ENCODE measurements around the gene ANKRD63. TPM values are rescaled to one million over a fixed set of nuclear protein-coding genes. Genes with fewer than 3 reads are reported as not detected.
A peak's percentile ranks its signal among the peaks of the same experiment; 100 is the strongest.

Gene ANKRD63, protein sequence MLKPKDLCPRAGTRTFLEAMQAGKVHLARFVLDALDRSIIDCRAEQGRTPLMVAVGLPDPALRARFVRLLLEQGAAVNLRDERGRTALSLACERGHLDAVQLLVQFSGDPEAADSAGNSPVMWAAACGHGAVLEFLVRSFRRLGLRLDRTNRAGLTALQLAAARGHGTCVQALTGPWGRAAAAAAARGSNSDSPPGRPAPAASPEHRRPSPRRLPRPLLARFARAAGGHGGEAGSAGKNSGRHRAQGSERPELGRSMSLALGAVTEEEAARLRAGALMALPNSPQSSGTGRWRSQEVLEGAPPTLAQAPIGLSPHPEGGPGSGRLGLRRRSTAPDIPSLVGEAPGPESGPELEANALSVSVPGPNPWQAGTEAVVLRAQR
- total RNA-seq (not detected), polyA plus RNA-seq (not detected)
- long read RNA-seq, donor 1: 0 reads
- long read RNA-seq, donor 2: 0 reads

DNA sequence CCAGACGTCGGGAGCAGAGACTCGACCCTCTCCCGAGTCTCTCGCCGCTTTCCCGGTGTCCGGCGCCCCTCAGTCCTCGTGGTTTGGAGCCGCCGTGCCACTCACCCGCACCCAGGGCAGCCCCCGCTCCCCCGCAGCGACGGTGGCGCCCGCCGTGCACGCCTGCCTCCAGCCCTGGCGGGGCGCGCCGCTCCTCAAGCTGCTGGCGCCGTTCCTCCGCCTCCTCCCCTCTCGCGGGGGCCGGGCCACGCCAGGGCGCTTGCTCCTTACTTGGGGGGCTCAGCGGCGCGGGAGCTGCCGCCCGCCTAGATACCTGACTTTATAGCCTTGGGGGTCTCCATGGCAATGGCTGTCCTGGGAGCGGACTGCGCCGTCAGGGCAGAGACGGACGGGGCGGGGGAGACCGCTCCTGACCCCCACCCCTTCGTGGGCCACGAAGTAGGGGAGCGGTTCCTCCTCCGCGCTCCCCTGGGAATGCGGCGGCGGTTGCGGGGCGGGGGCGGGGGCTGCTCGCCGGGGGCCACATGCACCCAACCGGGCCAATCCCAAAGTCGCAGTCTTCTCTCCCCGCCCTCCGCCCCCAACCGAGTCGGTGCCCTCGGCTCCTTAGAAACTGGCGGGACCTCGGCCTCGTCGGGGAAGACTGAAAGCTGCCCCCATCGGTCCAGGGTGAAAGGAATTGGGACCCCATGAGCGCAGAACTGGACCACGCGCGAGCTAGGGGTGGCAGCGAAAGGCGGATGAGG lies at the start of gene ANKRD63:
Gene ANKRD63 (minus strand): TSS at position 196 of the 746 bp plus-strand sequence. CDS start 478 bp downstream, outside the sequence.
- ATAC-seq (ENCODE audit: low FRiP score): peak; percentile 52
- WGBS, 2 donors: 2% methylated on average over 52 to 76 of the region's 76 CpGs
- intact Hi-C loops (cut with DNase I): no loop called here

DNA sequence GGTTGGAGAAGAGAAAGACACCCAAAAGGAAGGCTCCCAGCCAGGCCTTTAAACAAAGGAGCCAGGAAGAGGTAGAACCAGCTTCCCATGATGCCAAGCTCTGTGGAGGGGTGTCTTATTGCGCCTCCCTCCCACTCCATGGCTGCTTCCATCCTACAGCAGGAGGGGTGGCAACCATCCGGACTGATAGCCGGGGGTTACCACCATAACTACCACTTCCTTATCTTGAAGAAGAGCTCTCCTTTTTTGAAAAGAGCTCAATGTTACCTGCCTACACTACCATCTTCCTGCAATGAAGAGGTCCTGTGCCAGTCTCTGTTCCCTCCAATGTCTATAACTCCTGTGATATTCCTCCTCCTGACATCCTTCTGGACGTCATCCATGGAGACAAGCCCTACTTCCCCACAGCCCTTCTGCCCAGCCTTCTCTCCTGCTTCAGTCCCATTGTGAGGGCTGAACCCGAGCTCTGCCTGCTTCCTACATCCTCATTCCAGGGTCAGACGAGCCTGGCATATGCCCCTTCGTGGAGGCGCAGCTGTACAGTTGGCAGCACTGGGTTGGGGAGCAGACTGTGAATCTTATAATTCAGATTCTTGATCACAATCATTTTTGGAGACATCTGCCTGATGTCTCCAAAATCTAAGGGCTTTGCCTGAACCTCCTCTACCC lies 49.4 kb upstream of the ANKRD63 start:
- ATAC-seq (ENCODE audit: low FRiP score) (no peak), DNase-seq (peak in 1 of 2 donors; percentile 51)
- Histone ChIP-seq H3K4me1 (ENCODE audit: control insufficient read depth in 1 of 2, insufficient read depth in 2 of 2, low read length in 2 of 2) (peaks cover 4 to 5% of the 10 kb centered on the region in 2 donors), H3K27me3 (ENCODE audit: control insufficient read depth in 1 of 2, insufficient read depth in 2 of 2, low read length in 1 of 2) (no peaks in the 10 kb centered on the region), H3K36me3 (ENCODE audit: control insufficient read depth in 1 of 2, insufficient read depth in 2 of 2, low read length in 1 of 2) (no peaks in the 10 kb centered on the region), H3K27ac (ENCODE audit: low read depth in 1 of 2, low read length in 2 of 2) (no peak overlapping the region), H3K9me3 (ENCODE audit: control insufficient read depth, low read length) (no peaks in the 10 kb centered on the region), H3K4me3 (ENCODE audit: low read length in 2 of 2) (no peak overlapping the region)
- WGBS, 2 donors: 76 to 80% methylated on average over 8 of the region's 8 CpGs
- intact Hi-C loops (cut with DNase I): no loop called here

More for the DNA sequence above, at the start of gene ANKRD63:
- H3K4me1 ChIP-seq (ENCODE audit: control insufficient read depth in 1 of 2, insufficient read depth in 2 of 2, low read length in 2 of 2): no peaks in the 10 kb centered on the region
- no peaks in the 10 kb centered on the region for H3K9me3 ChIP-seq (ENCODE audit: control insufficient read depth, low read length)
- H3K27ac ChIP-seq (ENCODE audit: low read depth in 1 of 2, low read length in 2 of 2): no peak within 1 kb of the TSS
- no peaks in the 10 kb centered on the region for H3K27me3 ChIP-seq (ENCODE audit: control insufficient read depth in 1 of 2, insufficient read depth in 2 of 2, low read length in 1 of 2)
- H3K4me3 ChIP-seq (ENCODE audit: low read length in 2 of 2): peak within 1 kb of the TSS in 1 of 2 donors; percentile 27
- DNase-seq: peak in 1 of 2 donors; percentile 59
- no peaks in the 10 kb centered on the region for H3K36me3 ChIP-seq (ENCODE audit: control insufficient read depth in 1 of 2, insufficient read depth in 2 of 2, low read length in 1 of 2)

DNA sequence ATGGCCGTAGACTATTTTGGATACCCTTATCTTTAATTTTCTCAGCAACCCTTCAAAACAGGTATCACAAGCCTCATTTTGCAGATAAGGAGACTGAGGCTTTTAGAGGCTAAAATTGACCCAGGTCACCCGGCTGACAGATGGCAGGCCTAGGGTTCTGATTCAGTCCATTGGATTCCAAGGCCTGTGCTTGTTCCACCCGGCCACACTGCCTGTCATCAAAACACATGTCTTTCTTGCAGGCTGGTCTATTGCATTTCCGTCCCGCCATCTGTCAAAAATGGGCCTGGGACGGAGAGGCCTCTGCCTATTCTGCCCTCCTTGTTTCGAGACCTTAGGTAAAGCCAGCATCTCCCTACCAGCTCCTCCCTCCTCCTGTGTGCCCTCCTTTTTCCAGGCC lies 48.8 kb upstream of the ANKRD63 start:
- WGBS, 2 donors: 92 to 93% methylated on average over 7 of the region's 7 CpGs
- peaks cover 5% of the 10 kb centered on the region in 2 donors for H3K4me1 ChIP-seq (ENCODE audit: control insufficient read depth in 1 of 2, insufficient read depth in 2 of 2, low read length in 2 of 2)
- no peaks in the 10 kb centered on the region for H3K36me3 ChIP-seq (ENCODE audit: control insufficient read depth in 1 of 2, insufficient read depth in 2 of 2, low read length in 1 of 2)
- intact Hi-C loops (cut with DNase I): no loop called here
- H3K27ac ChIP-seq (ENCODE audit: low read depth in 1 of 2, low read length in 2 of 2): no peak overlapping the region
- peak in 1 of 2 donors; percentile 40 for DNase-seq
- no peaks in the 10 kb centered on the region for H3K9me3 ChIP-seq (ENCODE audit: control insufficient read depth, low read length)
- no peak for ATAC-seq (ENCODE audit: low FRiP score)
- no peaks in the 10 kb centered on the region for H3K27me3 ChIP-seq (ENCODE audit: control insufficient read depth in 1 of 2, insufficient read depth in 2 of 2, low read length in 1 of 2)
- H3K4me3 ChIP-seq (ENCODE audit: low read length in 2 of 2): no peak overlapping the region

DNA sequence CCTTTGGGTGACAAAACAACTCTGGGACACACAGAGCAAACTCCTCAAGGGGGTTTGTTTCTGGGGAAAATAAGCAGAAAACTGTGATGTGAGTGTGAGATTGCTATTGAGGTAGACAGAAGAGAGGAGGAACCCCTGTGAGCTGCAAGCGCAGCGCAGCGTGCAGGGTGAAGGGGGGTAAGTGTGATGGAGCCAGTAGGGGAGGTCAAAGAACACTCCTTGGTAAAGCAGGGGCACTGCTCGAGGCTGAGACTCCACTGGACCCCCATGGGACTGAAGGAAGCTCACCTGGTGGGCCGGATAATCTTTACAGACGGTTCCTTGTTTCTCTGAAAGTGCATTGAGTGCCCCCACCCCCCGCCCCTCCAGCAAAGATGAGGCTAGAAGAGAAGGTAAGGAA lies 48.2 kb upstream of the ANKRD63 start:
- ATAC-seq (ENCODE audit: low FRiP score) (no peak), DNase-seq (peak; percentile 23 to 31)
- Histone ChIP-seq H3K27ac (ENCODE audit: low read depth in 1 of 2, low read length in 2 of 2) (peak overlapping the region in 1 of 2 donors; percentile 22), H3K4me3 (ENCODE audit: low read length in 2 of 2) (no peak overlapping the region), H3K36me3 (ENCODE audit: control insufficient read depth in 1 of 2, insufficient read depth in 2 of 2, low read length in 1 of 2) (no peaks in the 10 kb centered on the region), H3K9me3 (ENCODE audit: control insufficient read depth, low read length) (no peaks in the 10 kb centered on the region), H3K4me1 (ENCODE audit: control insufficient read depth in 1 of 2, insufficient read depth in 2 of 2, low read length in 2 of 2) (peaks cover 5% of the 10 kb centered on the region in 2 donors), H3K27me3 (ENCODE audit: control insufficient read depth in 1 of 2, insufficient read depth in 2 of 2, low read length in 1 of 2) (no peaks in the 10 kb centered on the region)
- 95 to 97% methylated on average over 7 of the region's 7 CpGs for WGBS, 2 donors
- intact Hi-C loops (cut with DNase I): no loop called here

DNA sequence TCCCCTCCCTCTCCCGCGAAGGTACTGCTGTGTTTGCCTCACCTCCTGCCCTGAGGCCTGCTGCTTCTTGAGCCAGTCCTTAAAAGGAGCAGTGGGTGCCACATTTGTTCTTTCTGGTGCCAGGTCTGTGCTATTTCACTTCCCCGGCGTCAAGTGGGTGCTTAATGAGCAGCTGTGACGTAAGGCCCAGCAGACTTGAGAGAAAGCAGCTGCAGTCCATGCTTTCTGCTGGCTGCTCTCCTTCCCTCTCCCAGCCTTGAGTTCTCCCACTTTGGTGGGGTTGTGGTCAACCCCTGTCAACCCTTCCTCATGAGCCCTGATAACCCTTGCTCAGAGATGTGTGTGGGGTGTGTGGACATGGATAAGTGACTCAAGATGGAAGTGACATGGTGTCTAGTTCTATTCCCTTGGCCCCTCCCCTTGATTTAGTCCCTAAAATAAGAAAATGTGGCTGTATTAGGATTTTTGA lies 47.5 kb upstream of the ANKRD63 start:
- H3K36me3 ChIP-seq (ENCODE audit: control insufficient read depth in 1 of 2, insufficient read depth in 2 of 2, low read length in 1 of 2): no peaks in the 10 kb centered on the region
- H3K27me3 ChIP-seq (ENCODE audit: control insufficient read depth in 1 of 2, insufficient read depth in 2 of 2, low read length in 1 of 2): no peaks in the 10 kb centered on the region
- peaks cover 5% of the 10 kb centered on the region in 2 donors for H3K4me1 ChIP-seq (ENCODE audit: control insufficient read depth in 1 of 2, insufficient read depth in 2 of 2, low read length in 2 of 2)
- DNase-seq (peak in 1 of 2 donors; percentile 75), ATAC-seq (ENCODE audit: low FRiP score) (peak; percentile 42)
- no peak overlapping the region for H3K4me3 ChIP-seq (ENCODE audit: low read length in 2 of 2)
- H3K9me3 ChIP-seq (ENCODE audit: control insufficient read depth, low read length): no peaks in the 10 kb centered on the region
- intact Hi-C loops (cut with DNase I): no loop called here
- peak overlapping the region in 1 of 2 donors; percentile 75 for H3K27ac ChIP-seq (ENCODE audit: low read depth in 1 of 2, low read length in 2 of 2)
- WGBS, 2 donors: 18 to 19% methylated on average over 5 of the region's 5 CpGs

DNA sequence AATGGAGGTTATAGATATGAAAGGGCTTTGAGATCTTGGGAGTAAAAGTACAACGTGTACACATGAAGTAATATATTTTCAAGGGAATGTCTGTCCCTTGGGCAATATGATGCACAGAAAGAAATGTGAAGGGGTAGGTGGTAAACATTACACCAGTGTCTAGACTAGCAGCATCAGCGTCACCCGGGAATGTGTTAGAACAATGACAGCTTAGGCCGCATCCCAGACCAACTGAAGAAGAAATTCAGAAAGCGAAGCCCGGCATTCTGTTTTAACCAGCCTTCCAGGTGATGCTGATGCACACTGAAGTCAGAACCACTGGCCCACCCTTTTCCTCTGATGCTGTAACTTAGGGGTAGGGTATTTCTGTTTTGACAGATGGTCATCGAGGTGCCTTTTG lies 46.9 kb upstream of the ANKRD63 start:
- ATAC-seq (ENCODE audit: low FRiP score) (no peak), DNase-seq (peak in 1 of 2 donors; percentile 7)
- H3K9me3 ChIP-seq (ENCODE audit: control insufficient read depth, low read length): no peaks in the 10 kb centered on the region
- H3K27me3 ChIP-seq (ENCODE audit: control insufficient read depth in 1 of 2, insufficient read depth in 2 of 2, low read length in 1 of 2): no peaks in the 10 kb centered on the region
- WGBS, 2 donors: 73 to 77% methylated on average over 7 of the region's 7 CpGs
- H3K4me1 ChIP-seq (ENCODE audit: control insufficient read depth in 1 of 2, insufficient read depth in 2 of 2, low read length in 2 of 2): peaks cover 5% of the 10 kb centered on the region in 2 donors
- peak overlapping the region; percentile 30 to 75 for H3K27ac ChIP-seq (ENCODE audit: low read depth in 1 of 2, low read length in 2 of 2)
- intact Hi-C loops (cut with DNase I): no loop called here
- H3K4me3 ChIP-seq (ENCODE audit: low read length in 2 of 2): no peak overlapping the region
- no peaks in the 10 kb centered on the region for H3K36me3 ChIP-seq (ENCODE audit: control insufficient read depth in 1 of 2, insufficient read depth in 2 of 2, low read length in 1 of 2)

DNA sequence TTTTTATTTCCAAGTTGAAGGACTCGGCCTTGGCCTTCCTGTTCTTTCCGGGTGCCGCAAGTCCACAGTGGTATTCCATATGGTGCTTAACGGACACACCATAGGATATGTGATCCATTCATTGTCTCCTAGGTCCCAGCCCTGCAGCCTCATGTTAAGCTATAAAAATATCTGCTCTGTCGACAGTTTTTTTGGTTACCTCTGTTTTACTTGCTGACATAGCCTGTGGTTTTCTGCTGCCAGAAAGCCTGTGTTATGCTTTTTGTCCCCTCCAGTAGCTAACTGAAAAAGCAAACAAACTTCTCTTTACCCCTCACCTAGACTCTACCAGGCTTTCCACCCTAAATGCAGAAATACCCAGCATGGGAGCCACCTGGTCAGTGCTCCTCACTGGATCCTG lies 45.9 kb upstream of the ANKRD63 start:
- Histone ChIP-seq H3K27me3 (ENCODE audit: control insufficient read depth in 1 of 2, insufficient read depth in 2 of 2, low read length in 1 of 2) (no peaks in the 10 kb centered on the region), H3K9me3 (ENCODE audit: control insufficient read depth, low read length) (no peaks in the 10 kb centered on the region), H3K27ac (ENCODE audit: low read depth in 1 of 2, low read length in 2 of 2) (peak overlapping the region; percentile 52 to 80), H3K36me3 (ENCODE audit: control insufficient read depth in 1 of 2, insufficient read depth in 2 of 2, low read length in 1 of 2) (no peaks in the 10 kb centered on the region), H3K4me3 (ENCODE audit: low read length in 2 of 2) (no peak overlapping the region), H3K4me1 (ENCODE audit: control insufficient read depth in 1 of 2, insufficient read depth in 2 of 2, low read length in 2 of 2) (peaks cover 5% of the 10 kb centered on the region in 2 donors)
- intact Hi-C loops (cut with DNase I): no loop called here
- no peak for ATAC-seq (ENCODE audit: low FRiP score)
- 20 to 27% methylated on average over 5 of the region's 5 CpGs for WGBS, 2 donors
- DNase-seq: no peak

DNA sequence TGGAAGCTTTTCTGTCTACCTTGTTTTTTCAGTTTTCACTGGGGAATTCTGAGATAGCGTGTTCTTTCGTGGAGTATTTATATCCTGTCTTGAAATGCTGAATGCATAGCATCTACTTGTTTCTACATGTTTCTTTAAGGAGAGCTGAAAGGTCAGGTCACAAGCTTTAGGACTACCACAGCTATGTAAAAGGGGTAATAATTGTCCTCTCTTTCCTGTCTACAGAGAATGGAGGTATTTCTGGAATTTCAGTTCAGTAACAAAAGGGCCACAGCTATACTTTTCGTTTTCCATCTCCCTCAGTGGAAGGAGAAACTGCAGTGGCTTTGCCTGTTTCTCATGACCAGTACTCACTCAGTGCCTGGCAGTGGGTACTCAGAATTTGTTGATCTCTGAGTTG lies 45.3 kb upstream of the ANKRD63 start:
- H3K4me1 ChIP-seq (ENCODE audit: control insufficient read depth in 1 of 2, insufficient read depth in 2 of 2, low read length in 2 of 2): peaks cover 5% of the 10 kb centered on the region in 2 donors

More for the DNA sequence above, 45.3 kb upstream of the ANKRD63 start:
- H3K27ac ChIP-seq (ENCODE audit: low read depth in 1 of 2, low read length in 2 of 2): peak overlapping the region; percentile 52 to 80
- peak in 1 of 2 donors; percentile 26 for DNase-seq
- intact Hi-C loops (cut with DNase I): no loop called here
- H3K36me3 ChIP-seq (ENCODE audit: control insufficient read depth in 1 of 2, insufficient read depth in 2 of 2, low read length in 1 of 2): no peaks in the 10 kb centered on the region
- H3K27me3 ChIP-seq (ENCODE audit: control insufficient read depth in 1 of 2, insufficient read depth in 2 of 2, low read length in 1 of 2): no peaks in the 10 kb centered on the region
- H3K4me3 ChIP-seq (ENCODE audit: low read length in 2 of 2): peak overlapping the region in 1 of 2 donors; percentile 21
- no peaks in the 10 kb centered on the region for H3K9me3 ChIP-seq (ENCODE audit: control insufficient read depth, low read length)
- WGBS, 2 donors: 2 to 7% methylated on average over 3 of the region's 3 CpGs
- no peak for ATAC-seq (ENCODE audit: low FRiP score)

Measured in aorta (tissue), 5 donors.